Stimulated activated naive CD4-positive, alpha-beta T cell treated with Interleukin-2 at 50 U/mL for 16 hours (primary cell): Measurements from ENCODE around the gene RAB3D.
"Not testable (repeated sequence)": the region's sequence is repeated elsewhere in the genome, so short reads cannot be mapped to it uniquely, and the experiment has no call there.

Experiments
- DNase-seq: peaks from one replicate; lab custom pipeline; 2025; lab: John Stamatoyannopoulos, UW

The RAB3D gene

DNA sequence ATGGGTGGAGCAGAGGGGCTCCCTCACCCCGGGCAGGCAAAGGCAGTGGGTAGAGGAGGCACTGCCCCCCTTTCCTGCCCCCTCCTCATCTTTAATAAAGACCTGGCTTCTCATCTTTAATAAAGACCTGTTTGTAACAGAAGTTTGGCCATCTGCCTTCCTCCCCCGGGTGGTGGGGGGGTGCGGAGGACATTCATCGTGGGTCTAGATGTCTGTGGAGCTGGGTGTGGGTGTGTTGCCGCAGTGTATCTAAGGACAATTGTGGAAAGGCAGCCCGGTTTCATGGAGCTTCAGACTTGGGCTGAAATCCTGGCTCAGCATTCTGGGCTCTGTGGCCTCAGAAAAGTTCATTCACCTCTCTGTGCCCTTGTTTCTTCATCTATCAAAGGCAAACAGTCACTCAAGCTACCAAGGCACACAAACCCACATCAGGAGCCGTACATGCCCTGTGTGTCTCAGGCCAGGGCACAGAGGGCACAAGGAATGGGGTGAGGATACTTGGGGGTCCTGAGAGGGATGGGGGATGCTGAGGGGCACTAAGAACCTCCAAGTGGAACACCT lies 26.2 kb upstream of the RAB3D start:
- no peak for DNase-seq

DNA sequence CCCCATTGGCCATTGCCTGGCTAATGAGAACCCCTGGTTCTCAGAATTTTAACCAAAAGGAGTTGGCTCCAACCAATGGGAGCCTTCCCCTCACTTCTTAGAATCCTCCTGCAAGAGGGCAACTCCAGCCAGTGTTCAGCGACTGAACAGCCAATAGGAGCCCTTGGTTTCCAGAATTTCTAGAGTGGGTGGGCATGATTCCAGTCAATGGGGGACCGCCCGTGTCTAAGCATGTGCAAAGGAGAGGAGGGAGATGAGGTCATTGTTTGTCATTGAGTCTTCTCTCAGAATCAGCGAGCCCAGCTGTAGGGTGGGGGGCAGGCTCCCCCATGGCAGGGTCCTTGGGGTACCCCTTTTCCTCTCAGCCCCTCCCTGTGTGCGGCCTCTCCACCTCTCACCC lies 25.5 kb upstream of the RAB3D start:
- no peak for DNase-seq

DNA sequence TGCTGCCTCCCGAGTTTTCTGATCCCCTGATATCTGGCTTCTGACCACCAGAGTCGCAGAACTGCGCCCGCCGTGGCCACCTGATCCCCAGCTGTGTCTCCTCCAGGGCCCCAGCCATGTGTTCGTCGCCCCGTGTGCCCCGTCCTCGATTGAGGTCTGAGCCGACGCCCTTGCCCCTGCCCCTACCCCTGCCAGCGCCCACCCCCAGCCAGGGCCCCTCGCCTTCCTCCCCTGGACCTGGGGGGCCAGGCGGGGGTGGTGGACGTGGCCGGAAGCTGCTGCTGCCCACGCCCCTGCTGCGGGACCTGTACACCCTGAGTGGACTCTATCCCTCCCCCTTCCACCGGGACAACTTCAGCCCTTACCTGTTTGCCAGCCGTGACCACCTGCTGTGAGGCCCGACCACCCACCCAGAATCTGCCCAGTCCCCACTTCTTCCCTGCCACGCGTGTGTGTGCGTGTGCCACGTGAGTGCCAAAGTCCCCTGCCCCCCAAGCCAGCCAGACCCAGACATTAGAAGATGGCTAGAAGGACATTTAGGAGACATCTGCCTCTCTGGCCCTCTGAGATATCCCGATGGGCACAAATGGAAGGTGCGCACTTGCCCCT lies 24.9 kb upstream of the RAB3D start:
- no peak for DNase-seq

DNA sequence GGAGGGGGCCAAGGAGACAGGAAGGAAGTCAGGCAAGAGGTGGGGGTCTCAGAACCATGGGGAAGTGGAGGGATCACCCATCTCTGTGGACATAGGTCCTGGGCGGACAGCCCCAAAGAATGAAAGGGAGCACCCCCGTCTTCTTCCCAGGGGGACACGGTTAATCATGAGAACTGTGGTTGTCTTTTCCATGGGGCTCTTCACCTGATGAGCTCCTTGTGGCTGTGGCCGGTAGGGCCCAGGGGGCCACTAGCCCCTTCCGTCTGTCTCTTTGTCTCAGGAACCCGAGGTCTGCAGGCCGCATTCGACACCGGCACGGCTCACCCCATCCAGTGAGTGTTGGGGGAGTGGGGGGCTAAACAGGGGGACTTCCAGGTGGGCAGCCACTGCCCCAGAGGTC lies 24.4 kb upstream of the RAB3D start:
- DNase-seq: no peak

DNA sequence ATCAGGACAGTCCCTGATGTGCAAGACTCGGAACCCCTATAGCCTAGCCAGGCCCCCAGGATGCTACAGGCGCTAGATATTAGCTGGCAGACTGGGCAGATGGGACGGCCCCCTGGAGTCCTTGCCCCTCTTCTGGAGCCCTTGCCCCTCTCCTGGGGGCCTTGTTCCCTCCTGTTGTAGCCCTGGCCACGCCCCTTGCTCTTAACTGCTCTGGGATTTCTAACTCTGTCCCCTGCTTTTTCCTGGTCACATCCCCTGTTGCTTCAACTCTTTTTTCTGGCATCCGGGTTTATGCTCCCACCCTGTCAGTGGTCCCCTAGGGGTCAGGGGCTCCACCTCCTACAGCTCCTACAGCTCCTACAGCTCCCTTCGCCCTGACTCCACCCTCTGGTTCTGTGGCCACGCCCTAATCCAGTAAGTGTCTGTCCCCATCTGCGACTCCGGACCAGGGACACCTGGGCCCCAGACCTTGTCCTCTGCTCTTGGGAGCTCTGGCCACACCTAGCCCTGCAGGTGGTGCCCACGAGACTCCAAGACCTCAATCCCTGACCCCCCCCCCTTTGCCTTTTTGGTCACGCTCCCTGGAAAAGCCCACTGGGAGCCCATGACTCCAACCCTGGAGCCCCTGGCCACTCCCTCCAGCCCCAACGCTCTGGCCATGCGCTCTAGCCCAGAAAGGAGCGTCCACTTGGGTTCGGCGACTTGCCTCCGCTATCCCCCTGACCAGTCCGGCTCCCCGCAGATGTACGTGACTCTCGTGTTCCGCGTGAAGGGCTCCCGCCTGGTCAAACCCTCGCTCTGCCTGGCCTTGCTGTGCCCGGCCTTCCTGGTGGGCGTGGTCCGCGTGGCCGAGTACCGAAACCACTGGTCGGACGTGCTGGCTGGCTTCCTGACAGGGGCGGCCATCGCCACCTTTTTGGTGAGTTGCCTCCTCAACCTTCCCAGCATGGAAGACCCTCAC lies 22.6 kb upstream of the RAB3D start:
- DNase-seq: no peak

DNA sequence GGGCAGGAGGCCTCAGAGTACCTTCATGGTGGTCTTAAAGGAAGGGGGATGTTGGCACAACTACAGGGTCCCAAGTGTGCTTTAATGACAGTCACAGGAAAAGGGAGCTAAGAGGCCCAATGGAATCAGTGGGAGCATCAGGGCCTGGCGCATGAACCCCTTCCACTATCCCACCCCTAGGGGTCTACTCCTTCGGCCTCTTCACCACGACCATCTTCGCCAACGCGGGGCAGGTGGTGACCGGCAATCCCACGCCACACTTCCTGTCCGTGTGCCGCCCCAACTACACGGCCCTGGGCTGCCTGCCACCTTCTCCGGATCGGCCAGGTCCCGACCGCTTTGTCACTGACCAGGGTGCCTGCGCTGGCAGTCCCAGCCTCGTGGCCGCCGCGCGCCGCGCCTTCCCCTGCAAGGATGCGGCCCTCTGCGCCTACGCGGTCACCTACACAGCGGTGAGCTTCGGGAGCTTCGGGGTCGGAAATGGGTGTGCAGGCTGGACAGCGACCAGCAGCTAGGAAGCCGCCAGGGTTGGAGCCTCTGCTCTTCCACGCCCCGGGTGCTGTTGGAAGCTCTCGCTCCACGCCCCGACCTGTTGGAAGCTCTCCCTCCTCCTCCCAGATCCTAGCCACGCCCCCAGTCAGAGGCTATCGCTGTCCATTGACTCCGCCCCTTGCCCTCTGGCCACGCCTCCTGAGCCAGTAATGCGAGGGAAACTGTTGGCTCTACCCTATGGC lies 21.7 kb upstream of the RAB3D start:
- DNase-seq: no peak

DNA sequence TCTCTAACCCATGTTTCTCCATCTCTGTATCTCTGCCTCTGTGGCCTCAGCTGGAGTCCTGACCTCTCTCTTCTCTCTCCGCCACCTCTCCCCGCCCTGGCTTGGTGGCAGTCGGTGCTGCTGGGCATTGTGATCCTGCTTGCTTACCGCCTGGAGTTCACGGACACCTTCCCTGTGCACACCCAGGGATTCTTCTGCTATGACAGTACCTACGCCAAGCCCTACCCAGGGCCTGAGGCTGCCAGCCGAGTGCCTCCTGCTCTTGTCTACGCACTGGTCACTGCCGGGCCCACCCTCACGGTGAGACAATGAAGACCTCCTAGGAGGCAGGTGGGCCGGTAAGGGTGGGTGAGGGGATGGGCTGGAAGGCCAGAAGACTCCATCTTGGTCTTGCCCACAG lies 20.0 kb upstream of the RAB3D start:
- no peak for DNase-seq

DNA sequence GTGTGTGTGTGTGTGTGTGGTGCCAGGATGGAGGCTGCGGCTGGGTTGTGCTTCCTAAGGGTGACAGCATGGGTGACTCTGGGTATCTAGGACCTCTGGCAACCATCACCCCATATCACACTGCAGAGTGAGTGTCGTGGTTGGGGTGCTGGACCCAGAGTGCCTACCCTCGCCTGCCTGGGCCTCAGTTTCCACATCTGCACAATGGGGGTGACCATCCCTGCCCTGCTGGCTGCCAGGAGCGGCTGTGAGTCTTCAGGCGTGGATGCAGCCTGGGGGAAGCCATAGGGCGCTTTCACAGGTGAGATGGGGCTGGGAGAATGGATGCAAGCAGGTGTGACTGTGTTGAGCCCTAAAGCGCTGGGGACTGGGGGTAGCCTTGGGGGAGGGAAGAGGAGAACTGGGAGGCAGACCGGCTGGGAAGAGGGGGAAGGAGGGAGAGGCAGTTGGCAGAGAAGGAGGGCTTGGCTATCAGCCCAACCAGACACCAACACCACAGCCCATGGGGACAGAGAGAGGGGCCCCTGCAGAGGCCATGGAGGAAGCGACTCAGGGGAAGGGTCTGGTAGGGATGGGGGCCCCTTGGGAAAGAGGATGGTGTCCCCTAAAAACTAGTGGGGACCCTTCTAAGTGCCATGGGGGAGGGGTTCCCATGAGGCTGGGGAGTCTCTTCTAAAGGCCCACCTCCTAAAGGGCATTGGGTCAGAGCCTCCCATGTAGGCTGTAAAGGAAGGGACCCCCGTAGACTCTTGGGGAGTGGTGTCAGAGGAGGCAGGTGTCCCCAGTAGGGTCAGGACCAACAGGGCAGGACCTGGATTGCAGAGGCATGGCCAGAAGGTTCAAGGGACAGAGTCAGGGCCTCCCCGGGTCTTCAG lies 17.5 kb upstream of the RAB3D start:
- no peak for DNase-seq

DNA sequence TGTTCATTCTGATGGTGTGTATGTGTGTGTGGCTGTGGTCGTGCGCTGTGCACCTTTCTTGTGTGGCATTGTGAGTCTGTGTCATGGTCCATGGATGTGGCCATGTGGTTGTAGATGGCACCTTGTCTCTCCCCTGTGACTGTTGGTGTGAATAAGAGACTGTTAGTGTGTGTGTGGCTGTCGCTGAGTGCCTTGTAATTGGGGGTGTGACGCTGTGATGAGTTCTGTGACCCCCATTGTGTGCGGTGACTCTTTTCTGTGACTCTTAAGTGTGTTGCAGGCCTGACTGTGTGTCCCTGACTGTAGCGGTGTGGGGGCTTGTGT lies 16.6 kb upstream of the RAB3D start:
- DNase-seq: no peak

DNA sequence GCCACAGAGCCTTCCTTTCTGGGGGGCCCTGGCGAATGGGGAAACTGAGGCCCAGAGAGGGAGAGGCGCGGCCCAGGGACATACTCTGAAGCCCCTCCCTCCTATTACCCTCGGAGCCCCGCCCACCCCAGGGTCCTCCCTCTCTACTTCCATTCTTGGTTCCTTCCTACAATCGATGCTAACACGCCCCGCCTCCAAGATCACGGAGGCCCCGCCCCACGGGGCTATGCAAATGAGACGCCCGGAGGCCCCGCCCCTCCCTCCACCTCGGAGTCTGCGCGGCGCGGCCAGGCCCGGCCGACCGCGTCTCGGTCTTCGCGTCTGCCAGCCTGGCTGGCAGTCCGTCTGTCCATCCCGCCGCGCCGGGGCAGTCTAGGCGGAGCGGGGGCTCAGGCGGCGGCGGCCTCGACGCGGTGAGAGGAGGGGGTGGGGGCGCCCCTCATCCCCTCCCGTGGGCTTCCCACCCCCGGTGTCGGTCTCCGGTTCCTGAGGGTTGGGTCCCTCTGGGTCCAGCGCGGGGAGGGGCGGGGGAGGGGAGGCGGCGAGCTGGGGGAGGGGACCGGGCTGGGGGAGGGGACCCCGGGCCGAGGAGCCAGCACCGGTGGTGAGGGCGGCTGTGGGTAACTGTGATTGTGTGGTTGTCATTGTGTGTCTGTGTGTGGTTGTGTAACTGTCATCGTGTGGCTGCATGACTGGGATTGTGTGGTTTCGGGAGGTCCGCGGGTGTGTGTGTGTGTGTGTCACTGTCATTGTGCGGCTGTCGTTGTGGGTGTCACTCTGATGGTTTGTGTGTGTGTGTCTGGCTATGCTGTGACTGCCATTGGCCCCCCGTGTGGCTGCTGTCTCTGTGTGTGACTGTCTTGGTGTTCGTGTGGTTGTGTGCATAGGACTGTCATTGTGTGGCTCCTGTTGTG lies 16.0 kb upstream of the RAB3D start, which contains the start of gene PLPPR2:
Gene PLPPR2 (plus strand): TSS at position 273 of the 914 bp plus-strand sequence. CDS start 2,242 bp downstream, outside the sequence.
- DNase-seq: peak; percentile 75

DNA sequence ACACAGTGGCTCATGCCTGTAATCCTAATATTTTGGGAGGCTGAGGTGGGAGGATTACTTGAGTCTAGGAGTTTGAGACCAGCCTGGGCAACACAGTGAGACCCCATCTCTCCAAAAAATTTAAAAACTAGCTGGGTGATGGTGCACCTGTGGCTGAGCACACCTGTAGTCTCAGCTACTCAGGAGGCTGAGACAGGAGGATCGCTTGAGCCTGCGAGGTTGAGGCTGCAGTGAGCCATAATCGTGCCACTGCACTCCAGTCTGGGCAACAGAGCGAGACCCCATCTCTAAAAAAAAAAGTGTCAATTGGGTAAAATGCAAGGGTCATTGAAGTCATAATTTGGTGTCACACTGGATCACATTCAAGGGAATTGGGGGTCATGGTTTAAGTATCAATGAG lies 14.6 kb upstream of the RAB3D start:
- DNase-seq: not testable (repeated sequence)

DNA sequence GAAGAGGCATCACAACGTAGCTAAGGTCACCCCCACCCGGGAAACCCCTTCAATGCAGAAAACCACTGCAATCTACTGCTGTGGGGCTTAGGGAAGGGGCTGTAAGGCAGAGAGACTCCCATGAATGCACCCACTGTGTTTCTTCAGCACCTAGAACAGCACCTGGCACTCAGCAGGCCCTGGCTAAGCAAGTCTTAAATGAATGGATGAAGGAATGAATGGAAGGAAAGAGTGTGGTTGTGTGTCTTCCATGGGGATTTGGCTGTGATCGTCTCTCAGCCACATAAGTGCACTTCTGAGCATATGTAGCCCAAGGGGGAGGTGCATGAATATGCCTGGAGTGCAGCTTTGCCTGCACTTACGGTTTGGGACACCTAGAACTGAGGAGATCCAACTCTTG lies 9.7 kb upstream of the RAB3D start:
- DNase-seq: no peak

DNA sequence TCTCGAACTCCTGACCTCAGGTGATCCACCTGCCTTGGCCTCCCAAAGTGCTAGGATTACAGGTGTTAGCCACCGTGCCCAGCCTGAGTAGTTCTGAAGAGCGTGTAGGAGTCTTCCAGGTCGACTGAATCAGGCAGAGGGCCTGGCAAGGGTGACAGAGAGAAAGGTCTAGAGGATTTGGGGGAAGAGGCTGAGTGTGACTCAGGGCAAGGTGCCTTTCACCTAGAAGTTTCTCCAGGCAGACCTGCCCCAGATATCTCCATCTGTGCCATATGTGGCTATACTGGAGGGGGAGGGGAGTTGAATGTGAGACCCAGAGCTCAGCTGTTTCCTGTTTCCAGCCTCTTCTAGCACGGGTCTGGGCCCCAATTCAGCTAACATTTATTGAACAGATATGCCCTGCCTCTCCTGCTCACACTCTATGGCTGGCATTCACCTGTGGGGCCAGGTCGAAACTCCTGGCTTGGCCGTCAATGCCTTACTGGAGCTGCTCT lies 8.1 kb upstream of the RAB3D start:
- no peak for DNase-seq

DNA sequence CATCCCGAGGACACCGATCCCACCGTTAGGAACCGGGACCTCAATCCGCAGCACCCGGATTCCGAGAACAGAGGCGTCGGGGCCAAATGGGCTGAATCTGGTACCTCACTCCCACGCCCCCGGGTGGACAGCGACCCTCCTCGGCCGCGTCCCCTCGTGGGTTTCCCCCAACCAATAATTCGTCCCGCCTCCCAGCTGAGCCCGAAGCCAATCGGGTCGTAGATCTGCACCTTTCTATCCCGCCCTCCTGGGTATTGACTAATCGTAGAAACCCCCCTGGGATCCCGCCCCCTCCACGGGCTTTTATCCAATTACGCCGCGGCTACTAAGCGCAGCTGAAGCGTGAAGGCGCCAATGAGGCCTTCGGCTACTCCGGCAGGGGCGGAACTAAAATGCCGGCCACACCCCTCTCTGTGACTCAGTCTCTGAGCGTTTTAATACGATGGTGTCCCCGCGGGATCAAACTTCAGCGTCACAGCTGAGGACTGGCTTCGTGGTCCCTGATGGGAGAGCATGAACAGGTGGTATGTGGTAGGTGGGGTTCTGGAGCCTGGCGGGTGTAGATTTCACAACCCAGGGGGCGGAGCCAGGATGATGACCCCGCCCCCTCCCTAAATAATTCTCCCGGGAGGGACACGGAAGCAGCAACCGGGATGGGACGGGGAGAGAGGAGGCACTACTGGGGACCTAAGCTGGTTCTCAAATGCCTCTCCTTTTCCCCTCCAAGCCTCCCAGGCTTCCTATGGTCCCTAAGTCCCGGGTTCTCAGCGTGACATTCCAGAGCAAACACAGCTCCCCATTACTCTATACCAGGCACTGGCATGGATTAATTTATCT lies 6.9 kb upstream of the RAB3D start, which contains the start of the genes CCDC159 and TMEM205:
Gene CCDC159 (plus strand): TSS at position 416 of the 837 bp plus-strand sequence. CDS start 88 bp downstream, at position 504.
Gene TMEM205 (minus strand): TSS at position 165 of the 837 bp plus-strand sequence. CDS start 649 bp downstream, outside the sequence.
- peak; percentile 99 for DNase-seq

DNA sequence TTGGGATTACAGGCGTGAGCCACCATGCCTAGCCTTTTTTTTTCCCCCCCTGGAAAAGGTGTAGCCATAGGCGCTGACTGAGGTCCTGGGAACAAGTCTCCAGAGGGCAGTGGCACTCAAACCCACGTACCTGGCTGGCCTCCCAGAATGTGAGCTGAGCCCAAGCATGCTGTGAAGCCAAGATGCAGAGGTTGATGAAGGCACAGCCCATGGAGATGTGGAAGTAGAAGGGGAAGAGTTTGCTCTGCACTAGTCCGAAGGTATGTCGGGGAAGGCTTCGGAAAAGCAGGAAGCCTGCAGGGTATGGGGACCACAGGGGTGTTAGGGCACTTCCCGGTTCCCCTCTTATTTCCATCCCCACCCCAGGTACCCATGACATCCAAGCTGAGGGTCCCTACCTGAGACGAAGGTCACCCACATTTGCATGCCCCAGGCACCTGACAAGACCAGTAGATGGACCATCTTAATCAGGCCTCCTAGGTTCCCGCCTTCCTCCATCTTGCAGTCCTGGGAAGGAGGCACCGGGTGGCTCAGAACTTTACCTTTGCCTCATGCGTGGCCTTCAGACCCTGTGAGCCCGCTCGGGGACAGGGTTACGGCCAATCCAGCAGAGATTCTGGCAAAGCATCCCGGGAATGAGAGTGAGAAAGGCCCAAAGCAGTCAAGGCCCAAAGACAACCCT lies 5.8 kb upstream of the RAB3D start:
- no peak for DNase-seq

DNA sequence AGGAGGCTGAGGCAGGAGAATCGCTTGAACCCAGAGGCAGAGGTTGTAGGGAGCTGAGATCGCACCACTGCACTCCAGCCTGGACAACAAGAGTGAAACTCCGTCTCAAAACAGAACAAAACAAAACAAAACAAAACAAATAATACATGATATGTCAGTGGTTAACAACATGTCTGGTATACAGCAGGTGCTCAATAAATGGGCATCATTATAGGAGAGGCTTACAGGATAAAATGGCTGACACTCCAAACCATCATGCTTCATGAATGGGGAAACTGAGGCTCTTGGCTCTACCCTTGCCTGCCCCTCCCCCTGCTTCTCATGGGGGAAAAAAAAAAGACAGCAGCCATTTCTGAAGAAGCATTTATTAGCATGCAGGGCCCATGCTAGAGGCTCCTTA lies 3.0 kb upstream of the RAB3D start:
- DNase-seq: no peak

DNA sequence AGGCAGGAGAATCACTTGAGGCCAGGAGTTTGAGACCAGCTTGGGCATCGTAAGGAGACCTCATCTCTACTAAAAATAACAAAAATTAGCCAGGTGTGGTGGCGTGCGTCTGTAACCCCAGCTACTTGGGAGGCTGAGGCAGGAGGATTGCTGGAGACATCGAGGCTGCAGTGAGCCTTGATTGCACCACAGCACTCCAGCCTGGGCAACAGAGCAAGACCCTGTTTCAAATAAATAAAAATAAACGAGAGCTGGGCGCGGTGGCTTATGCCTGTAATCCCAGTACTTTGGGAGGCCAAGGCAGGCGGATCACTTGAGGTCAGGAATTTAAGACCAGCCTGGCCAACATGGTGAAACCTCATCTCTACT lies 626 bp upstream of the RAB3D start:
- DNase-seq: not testable (repeated sequence)

DNA sequence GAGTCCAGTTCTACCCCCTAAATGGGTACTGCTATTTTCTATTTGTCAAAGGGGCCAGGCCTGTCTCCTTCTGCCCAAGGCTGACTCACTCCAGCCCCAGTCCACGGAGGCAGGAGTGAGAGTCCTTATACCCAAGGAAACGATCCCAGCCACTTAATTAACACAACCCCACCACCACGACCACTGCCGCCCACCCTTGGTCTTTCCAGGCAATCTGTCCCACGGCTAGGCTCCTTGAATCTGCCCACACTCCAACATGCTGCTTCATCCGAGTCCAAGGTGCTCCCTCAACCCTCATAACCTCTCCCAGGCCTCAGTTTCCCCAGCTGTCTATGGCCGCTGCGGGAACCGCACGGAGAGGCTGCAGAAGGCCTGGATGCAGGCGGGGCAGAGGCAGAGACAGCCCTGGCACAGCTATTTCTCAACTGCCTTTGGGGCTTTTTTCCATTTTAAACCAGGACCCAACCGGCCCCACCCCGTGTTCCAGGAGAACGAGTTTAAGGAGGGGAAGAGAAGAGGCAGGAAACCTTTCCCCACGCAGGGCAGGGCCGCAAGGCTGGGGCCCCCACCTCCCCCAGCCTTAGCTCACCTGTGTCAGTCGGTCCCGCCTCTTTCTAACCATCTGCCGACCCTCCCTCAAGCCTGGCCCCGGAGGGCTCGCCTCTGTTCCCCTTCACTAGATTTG lies 746 bp downstream of the RAB3D start:
- no peak for DNase-seq
